ENCODE results near the gene ABHD12. TPM values are rescaled to one million over a fixed set of nuclear protein-coding genes. Genes with fewer than 3 reads are reported as not detected.

ABHD12 gene
- total RNA-seq, 1 experiment from 2014 or later, result 130 TPM

DNA sequence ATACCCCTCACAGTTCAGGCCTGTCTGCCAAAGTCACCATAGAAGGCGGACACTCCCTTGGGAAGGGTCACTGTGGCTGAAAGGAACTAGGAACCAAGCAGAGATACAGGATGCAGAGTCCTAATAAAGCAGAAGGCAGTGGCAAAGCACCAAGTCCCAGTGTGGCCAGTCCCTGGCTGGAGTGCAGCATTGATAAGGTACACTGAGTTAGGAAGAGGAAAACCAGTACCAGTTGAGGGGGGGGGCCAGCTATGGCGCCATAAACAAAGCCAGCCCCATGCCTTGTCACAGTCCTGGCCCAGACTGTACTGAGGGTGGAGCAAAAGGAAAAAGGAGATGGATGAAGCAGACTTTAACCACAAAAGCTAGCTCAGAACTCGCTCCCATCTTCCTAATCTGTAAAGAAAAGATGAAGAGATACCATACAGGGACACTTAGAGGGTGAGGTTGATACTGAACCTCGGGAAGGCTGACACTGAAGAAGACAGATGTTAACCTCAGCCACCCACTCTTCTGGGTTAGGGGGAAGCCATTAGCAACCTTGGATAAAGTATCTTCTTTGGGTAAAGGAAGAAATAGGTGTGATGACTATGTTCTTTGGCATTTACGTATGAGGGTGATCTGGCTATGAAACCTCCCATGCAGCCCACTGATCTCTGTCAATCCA is 7.8 kb downstream of the ABHD12 start:
- peak; percentile 21 for DNase-seq (ENCODE audit: low read depth)

DNA sequence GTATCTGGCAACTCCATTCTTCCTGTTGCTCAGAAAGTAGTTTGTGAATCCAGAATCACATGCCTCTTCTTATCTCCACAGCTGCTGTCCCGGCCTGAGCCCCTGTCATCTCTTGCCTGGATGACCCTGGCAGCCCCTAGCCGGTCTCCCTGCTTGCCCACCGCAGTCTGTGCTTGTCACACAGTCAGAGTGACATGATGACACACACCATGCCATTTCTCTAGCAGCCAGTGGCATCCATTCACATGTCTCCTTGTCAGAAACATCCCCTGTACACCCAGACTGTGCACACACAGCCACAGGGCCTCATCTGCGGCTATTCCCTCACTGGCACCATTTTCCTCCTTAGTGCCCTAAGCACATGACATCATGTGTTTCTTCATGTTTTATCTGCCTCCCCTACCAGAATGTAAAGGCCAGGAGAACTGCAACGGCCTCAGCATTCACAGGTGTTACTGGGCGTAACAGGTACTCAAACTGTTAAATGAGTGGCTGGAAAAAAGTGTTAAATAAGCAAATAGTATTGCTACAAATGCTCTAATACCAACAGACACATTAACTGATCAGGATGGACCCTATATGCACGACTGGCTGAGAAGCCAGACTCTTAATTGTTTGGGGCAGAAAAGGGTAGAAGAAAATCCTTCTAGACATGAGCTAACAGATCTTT is 9.6 kb downstream of the ABHD12 start:
- DNase-seq (ENCODE audit: low read depth), result no peak

DNA sequence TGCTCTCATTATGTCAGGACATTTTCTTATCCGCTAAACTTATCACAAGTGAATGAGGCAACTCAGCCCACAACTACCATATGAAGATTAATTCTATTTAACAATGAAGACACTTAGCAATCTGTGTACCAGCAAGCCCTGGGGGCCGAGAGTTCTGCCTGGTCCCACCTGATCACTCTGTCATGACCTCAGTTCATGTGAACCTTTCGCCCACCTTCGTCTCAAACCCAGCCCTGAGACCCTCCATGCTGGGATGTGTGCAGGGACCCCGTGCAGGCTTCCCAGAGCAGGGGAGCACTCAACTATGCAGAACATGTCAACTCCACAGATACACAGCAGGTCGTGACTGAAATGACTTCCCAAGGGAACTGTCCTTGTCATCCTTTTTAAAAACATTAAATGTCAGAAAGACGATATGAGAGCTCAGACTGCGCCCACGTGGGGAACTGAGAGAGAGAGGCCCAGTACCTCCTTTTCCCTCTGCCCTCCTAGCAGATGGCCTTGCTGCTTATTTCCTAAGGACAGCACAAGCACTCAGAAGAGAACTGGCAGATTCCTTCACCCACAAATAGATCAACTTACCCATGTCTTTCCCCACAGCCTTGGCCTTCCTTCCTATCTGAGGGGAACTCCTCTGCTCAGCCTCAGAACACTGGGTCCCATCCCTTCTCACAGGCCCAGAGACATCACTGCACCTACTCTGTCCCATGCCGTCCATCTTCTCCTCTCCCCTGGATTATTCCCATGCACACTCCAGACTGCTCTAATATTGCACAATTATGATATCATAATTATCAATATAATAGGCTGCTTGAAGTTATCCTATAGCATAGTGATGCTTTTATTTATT is 11.5 kb downstream of the ABHD12 start:
- DNase-seq (ENCODE audit: low read depth), result no peak

DNA sequence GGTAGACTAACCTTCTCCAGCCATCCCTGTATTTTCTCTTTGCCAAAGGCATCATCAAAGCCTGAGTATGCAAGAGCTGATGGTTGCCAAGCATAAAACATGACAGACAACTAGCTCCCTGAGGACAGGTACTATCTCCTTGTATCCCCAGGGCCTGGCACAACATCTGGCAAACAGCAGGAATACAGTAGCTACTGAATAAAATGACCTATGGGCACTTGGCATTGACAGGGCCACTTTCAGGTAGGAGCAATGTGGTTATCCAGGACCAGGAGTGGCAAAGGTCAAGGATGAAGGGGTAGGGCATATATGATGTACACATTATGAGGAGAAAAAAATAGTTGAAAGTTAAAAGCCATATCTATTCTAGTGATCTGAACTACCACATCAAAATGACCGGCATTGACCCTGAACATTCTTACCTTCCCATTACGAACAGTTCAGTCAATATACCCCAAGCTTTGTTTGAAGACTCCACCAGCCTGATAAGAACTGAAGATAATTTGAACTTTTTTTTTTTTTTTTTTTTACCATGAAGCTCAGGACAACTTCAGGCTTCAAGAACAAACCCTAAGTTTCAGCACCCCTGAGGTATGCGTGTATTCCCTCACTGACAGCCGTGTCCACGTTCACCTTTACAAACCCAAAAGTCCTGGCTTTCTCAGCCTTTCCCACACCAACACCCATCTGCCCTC is 12.3 kb downstream of the ABHD12 start:
- DNase-seq (ENCODE audit: low read depth), result no peak

DNA sequence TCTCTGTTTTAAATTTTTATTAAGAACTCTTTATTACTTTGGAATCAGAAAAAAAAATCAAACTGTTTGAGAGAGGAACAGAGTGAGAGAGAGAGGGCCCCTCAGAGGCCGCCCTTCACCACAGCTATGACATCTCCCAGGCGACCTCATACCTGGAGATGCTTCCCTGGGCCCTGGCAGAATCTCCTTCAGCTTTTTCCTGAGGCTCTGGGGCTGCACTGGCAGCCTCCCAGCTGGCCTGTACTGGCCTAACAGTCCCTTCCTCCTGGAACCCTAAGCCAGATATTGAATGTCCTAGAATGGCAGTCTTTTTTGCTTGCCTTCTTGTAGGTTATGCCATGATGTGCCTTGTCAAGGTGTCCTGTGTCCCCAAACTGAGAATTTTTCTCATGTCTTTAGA is 13.7 kb downstream of the ABHD12 start:
- peak; percentile 33 for DNase-seq (ENCODE audit: low read depth)

- no peak for DNase-seq (ENCODE audit: low read depth)
These were observed 14.4 kb downstream of the ABHD12 start for GRCh38 chr20:25376236-25376635.

DNA sequence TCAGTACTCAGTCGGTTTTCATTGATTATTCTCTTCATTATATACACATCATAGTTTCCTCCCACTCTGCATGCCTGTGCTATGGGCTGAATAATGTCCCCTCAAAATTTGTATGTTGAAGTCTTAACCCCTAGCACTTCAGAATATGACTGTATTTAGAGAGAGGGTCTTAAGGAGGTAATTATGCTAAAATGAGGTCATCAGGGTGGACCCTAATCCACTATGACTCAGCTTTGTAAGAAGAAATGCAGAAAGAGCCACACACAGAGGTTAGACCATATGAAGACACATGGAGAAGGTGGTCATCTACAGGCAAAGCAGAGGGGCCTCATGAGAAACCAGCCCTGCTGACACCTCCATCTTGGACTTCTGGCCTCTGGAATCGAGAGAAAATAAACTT is 15.8 kb downstream of the ABHD12 start:
- no peak for DNase-seq (ENCODE audit: low read depth)

DNA sequence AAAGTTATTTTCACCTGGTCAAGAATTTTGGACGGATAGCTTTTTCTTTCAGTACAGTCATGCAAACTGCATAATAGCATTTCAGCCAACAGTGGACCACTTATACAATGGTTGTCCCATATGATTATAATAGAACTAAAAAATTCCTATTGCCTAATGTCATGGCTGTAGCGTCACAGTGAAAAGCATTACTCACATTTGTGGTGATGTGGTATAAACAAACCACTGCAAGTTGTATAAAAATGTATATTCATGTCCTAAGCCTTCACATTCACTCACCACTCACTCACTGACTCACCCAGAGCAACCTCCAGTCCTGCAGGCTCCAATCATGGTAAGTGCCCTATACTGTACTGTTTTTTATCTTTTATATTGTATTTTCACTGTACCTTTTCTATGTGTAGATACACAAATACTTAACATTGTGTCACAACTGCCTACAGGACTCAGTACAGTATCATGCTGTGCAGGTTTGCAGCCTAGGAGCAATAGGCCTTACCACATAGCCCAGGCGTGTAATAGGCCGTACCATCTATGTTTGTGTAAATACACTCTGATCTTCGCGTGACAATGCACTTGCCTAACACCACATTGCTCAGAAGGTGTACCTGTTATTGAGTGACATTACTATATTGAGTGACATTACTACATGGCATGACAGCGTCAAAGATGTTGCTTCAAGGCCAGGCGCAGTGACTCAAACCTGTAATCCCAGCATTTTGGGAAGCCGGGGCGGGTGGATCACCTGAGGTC is 17.9 kb downstream of the ABHD12 start:
- DNase-seq (ENCODE audit: low read depth), result peak; percentile 98

DNA sequence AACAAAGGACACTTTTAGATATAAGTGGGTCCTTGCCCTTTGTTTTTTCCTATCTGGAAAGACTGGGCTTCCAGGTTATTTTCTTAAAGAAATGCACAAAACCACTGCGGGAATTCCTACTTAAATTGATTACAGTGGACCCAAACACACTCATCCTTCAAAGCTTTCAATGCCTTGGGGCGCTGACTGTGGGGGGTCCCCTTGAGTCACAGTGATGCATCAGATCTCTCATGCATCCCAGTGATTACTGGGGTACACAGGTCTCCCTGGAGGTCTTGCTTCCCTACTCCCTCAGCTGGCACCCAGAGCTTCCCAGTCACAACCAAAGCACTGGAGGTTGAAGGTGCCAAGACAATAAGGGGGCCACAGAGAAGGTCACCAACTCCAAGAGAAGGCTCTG is 20.7 kb downstream of the ABHD12 start:
- peak; percentile 79 for DNase-seq (ENCODE audit: low read depth)

DNA sequence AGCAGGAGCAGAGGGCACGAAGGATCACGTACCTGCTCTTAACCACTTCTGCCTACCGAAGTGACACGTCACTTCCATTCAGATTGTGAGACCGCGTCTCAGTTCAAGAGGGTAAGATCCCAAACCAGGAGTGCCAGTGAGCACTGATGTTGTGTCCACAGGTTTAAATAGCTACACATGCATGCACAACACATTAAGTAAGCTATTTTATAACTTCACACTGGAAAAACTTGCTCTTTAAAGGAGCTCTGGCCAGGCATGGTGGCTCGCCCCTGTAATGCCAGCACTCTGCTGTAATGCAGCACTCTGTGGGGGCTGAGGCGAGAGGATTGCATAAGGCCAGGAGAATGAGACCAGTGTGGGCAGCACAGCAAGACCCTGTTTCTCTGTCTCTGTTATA is 21.1 kb downstream of the ABHD12 start:
- no peak for DNase-seq (ENCODE audit: low read depth)

- DNase-seq (ENCODE audit: low read depth), result no peak
These were observed 21.7 kb downstream of the ABHD12 start for GRCh38 chr20:25368976-25369375.

DNA sequence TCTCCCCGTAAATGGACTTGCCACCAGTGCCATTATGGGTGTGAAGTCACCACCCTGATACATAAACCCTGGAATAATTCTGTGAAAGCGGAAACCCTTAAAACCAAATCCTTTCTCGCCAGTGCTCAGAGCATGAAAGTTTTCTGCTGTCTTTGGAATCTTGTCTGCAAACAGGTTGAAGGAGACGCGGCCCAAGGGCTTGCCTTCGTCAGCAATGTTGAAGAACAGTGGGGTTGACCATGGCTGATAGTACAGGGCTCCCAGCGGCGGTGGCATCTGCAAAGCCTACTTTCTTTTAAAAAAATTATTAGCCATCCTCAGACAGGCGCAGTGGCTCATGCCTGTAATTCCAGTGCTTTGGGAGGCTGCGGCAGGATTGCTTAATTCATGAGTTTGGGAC is 22.1 kb downstream of the ABHD12 start:
- no peak for DNase-seq (ENCODE audit: low read depth)

- no peak for DNase-seq (ENCODE audit: low read depth)
These were observed 25.5 kb downstream of the ABHD12 start for GRCh38 chr20:25364879-25365699.

DNA sequence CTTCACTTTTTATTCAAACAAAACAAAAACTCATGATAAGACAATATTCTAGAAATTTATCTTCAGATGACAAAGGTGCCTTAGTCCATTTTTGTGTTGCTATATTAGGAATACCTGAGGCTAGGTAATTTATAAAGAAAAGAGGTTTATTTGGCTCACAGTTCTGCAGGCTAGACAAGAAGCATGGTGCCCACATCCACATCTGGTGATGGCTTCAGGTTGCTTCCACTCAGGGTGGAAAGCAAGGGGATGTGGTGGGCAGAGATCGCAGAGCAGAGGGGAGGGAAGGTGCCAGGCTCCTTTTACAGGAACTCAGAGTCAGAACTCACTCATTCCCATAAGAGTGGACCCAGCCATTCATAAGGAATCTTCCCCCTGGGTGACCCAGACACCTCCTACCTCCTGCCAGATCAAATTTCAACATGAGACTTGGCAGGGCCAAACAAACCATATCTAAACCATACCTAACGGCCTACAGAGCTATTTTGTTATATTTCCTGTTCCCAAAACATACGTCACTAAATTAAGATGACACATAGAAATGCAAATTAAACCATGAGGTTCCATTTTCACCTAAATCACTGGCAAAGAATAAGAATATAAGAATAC is 26.4 kb downstream of the ABHD12 start:
- DNase-seq (ENCODE audit: low read depth), result peak; percentile 71

- peak; percentile 51 for DNase-seq (ENCODE audit: low read depth)
These were observed 29.4 kb downstream of the ABHD12 start for GRCh38 chr20:25361287-25361683.

GRCh38 chr20:25360631-25361286 is 29.9 kb downstream of the ABHD12 start:
- peak; percentile 52 for DNase-seq (ENCODE audit: low read depth)

GRCh38 chr20:25356271-25356933 is 34.2 kb downstream of the ABHD12 start:
- no peak for DNase-seq (ENCODE audit: low read depth)

DNA sequence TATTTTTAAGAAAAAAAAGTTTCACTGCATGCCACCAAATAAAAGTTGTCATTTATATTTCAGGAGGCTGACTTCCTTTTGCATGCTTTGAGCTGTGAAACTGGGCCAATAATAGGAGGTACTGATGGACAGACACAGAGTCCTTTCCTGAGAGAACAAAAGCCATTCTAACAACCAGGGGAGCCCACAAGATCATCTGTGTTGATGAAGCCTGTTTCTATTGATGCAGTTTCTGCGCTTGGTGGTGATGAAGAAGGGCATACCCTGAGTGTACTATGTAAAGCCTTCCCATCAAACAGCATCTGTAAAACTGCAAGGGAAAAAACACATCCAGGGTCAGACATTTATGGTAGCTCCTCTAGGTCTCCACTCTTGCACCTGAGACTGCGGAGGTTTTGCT is 34.8 kb downstream of the ABHD12 start:
- no peak for DNase-seq (ENCODE audit: low read depth)

GRCh38 chr20:25355011-25355595 is 35.5 kb downstream of the ABHD12 start:
- DNase-seq (ENCODE audit: low read depth), result no peak
